GM06990 (cell line): Measurements from ENCODE around the gene LBH.

Experiments used
- DNase-seq: peaks from one replicate; pipeline ENCODE4 v3.0.0-alpha.2; 2011; ENCODE audit not compliant: insufficient read length; ENCODE audit errors: extremely low read depth
- H3K27me3 ChIP-seq: replicated peaks from 2 replicates; pipeline ENCODE4 v1.6.0; 2011; ENCODE audit warnings: low read length; ENCODE audit not compliant: control insufficient read depth, insufficient read depth
- H3K36me3 ChIP-seq: 2 replicates; pipeline ENCODE4 v1.5.1; 2011; ENCODE audit warnings: low read length; ENCODE audit not compliant: control insufficient read depth, insufficient read depth
- H3K4me3 ChIP-seq: replicated peaks from 2 replicates; pipeline ENCODE4 v1.5.1; 2011; ENCODE audit warnings: low read depth, mild to moderate bottlenecking, control low read depth, low read length
- TF ChIP-seq, protein P1 (sequence below): IDR thresholded peaks from 2 replicates; pipeline ENCODE4 v1.5.1; 2011; ENCODE audit warnings: low read length, control low read depth, mild to moderate bottlenecking, inconsistent platforms; ENCODE audit not compliant: insufficient read depth, poor library complexity, severe bottlenecking

LBH gene

DNA sequence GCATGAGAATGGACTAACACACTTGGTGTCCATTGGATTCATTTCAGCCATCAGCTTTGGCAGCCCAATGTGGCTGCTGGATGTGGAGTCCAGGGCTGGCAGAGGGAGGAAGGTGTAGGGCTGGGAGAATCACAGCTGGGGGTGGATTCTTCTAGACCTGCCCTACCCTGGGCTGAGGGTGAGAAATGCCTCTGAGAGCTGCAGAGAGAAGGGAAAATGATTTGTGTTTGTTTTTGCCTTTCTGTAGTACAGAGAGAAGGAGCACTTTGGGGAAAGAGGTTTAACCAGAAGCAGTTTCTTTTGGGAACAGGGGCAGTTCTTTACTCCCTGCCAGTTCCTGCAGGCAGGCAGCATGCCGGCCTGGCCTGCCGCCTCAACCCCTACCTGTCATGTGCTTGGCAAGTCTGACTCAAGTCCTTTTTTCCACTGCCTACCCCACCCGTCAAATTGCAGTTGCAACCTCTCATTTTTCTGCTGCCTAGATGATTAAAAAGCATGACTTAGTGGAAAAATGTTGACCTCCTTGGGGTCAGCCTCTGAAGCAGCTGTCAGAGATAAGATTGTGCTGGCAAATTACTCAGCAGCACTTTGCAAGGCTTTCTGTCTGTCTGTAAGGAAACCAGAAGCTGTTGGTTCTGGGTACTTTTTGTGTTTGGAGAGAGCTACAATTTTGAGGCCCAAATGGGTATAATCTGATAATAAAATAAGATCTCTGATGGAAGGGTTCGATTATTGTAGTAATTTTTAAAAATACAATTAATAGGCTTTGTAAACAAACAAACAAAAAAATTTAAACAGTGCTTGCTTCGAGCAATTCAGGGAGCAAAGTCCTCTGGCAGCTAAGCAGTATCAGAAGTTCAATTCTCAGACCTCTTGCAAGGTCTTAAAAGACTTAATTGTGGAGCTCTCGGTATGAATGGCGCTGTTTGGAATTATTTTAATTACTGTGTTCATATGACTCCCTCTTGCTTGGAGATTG, 21.7 kb downstream of the LBH start:
- Histone ChIP-seq H3K4me3 (no peak overlapping the region), H3K27me3 (no peaks in the 10 kb centered on the region), H3K36me3 (no peaks in the 10 kb centered on the region; the same call in none of the 2 replicates)
- no peak for DNase-seq
- TF ChIP-seq, protein P1, sequence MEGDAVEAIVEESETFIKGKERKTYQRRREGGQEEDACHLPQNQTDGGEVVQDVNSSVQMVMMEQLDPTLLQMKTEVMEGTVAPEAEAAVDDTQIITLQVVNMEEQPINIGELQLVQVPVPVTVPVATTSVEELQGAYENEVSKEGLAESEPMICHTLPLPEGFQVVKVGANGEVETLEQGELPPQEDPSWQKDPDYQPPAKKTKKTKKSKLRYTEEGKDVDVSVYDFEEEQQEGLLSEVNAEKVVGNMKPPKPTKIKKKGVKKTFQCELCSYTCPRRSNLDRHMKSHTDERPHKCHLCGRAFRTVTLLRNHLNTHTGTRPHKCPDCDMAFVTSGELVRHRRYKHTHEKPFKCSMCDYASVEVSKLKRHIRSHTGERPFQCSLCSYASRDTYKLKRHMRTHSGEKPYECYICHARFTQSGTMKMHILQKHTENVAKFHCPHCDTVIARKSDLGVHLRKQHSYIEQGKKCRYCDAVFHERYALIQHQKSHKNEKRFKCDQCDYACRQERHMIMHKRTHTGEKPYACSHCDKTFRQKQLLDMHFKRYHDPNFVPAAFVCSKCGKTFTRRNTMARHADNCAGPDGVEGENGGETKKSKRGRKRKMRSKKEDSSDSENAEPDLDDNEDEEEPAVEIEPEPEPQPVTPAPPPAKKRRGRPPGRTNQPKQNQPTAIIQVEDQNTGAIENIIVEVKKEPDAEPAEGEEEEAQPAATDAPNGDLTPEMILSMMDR = no peak

DNA sequence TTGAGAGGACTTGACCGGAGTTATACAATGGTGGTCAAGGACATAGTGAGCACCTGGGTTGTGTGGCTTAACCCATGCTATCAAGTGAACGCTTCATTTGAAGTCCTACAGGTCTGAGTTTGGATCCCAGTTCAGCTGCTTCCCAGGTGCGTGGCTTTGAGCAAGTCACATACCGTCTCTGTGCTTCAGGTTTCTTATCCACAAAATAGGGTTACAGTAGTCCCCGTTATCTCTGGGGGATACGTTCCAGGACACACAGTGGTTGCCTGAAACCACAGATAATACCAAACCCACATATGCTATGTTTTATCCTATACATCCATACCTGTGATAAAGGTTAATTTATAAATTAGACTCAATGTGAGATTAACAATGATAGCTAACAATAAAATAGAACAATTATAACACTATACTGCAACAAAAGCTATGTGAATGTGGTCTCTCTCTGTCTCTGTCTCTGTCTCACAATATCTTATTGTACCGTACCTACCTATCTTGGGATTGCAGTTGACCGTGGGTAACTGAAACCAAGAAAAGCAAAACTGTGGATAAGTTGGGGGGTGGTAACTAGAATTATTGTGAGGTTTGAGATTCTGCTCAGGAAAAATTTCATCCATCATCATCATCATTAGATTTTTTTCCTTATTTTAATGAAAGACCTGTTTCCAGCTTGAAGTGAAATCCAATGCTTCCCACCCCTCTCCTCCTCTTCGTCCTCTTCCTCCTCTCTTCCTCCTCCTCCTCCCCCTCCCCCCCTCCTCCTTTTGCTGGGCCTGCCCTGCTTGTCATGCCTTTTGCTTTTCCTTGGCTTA, 22.7 kb downstream of the LBH start:
- Histone ChIP-seq H3K36me3 (peaks cover 2% of the 10 kb centered on the region), H3K27me3 (no peaks in the 10 kb centered on the region), H3K4me3 (no peak overlapping the region)
- TF ChIP-seq, protein P1 = no peak
- DNase-seq = no peak

GRCh38 chr2:30254685-30255001, 23.3 kb downstream of the LBH start:
- TF ChIP-seq, protein P1 = no peak
- no peak for DNase-seq
- Histone ChIP-seq H3K4me3 (no peak overlapping the region), H3K27me3 (no peaks in the 10 kb centered on the region), H3K36me3 (peaks cover 2% of the 10 kb centered on the region)

DNA sequence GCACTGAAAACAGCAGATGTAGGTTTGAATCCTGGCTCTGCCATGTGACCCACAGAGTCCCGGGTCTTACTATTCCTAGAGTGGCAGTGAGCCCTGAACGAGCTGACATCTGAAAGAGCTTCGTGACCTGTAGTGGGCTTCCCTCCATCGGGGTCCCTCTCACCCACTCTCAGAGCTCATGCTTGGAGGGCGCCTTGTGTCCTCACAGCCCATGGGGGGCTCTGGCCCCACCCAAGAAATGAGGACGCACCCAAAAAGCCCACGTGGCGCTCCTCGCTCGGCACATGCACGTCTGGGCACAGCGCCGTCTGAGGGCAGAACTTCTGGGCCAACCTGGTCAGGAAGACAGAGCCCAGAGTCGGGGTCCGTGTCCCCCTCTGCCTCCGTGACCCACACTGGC, 23.7 kb downstream of the LBH start:
- no peak for DNase-seq
- Histone ChIP-seq H3K4me3 (no peak overlapping the region), H3K36me3 (peaks cover 2% of the 10 kb centered on the region), H3K27me3 (no peaks in the 10 kb centered on the region)
- TF ChIP-seq, protein P1 = no peak

DNA sequence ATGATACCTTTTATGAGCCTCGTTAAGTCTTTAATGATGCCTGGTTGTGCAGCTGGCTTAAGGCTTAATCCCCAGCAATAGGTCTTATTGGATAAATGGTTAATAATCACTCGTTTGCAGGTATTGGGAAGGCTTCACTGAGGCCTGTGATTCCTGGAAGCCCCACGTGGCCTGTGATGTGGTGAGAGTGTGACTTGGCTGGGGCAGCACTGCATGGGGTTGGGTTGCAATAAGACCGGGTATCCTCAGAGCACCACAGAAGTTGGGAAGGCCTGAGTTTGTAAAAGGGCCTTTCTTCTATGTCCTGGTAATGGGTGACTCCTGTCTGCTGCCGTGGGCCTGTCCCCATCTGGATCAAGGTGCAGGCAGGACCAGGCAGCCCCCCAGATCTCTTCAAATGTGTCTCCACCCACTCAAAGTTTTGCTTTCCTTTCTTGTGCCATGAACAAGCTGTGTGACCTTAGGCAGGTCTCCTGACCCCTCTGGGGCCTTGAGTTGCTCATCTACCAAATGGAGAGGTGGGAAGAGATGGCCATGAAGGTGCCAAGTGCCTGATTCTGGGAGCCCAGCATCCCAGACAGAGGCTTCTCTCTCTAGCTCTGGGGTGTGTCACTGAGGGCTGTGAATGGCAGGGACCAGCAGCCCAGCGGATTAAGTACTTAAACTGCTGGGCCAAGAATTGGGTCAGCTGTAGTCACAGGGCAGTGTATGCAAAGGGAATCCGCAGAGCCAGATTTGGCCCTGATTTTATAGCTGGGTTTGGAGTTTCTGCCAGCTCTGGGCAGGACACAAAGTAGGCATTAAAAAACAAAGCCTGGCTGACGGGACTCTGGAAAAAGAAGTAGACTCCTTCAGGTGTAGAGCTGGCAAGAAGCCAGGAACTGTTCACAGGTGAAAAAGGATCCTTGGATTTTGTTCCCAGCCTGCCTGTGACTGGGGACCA, 24.4 kb downstream of the LBH start:
- Histone ChIP-seq H3K36me3 (peaks cover 2% of the 10 kb centered on the region), H3K27me3 (no peaks in the 10 kb centered on the region), H3K4me3 (no peak overlapping the region)
- DNase-seq = no peak
- TF ChIP-seq, protein P1 = no peak
